GM18870 (cell line): ENCODE results near the gene FAM83E.
"Not testable (repeated sequence)": the region's sequence is repeated elsewhere in the genome, so short reads cannot be mapped to it uniquely, and the experiment has no call there.

ENCODE experiments used
- ATAC-seq: cut with Tn5 transposase; IDR thresholded peaks from one replicate; pipeline ENCODE4 v1.9.1; 2021; ENCODE audit warnings: moderate library complexity; ENCODE audit not compliant: unreplicated experiment

The FAM83E gene

GRCh38 chr19:48578891-48579290, 36.0 kb downstream of the FAM83E start:
- no peak for ATAC-seq

- not testable (repeated sequence) for ATAC-seq
Observed at GRCh38 chr19:48577908-48578307, 37.0 kb downstream of the FAM83E start.

DNA sequence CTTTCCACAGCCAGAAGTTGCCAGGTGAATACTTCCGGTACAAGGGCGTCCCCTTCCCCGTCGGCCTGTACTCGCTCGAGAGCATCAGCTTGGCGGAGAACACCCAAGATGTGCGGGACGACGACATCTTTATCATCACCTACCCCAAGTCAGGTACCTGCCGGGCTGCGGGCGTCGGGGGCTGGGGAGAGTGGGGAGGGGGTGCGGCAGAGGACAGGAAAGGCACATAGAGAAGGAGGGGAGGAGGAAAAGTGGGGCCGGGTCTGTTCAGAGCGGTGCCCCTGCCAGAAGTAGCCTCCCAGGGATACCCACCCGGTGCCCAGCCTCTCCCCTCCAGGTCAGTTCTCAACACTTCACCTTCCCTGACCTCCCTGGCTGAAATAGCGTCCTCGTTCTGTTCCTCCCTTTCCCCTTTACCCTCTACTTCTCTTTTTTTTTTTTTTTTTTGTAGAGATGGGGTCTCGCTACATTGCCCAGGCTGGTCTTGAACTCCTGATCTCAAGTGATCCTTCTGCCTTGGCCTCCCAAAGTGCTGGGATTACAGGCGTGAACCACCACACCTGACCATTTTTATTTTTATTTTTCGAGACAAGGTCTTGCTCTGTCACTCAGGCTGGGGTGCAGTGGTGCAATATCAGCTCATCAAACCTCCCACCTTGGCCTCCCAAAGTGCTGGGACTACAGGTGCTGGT, 38.8 kb downstream of the FAM83E start:
- no peak for ATAC-seq

- ATAC-seq: no peak
Observed at GRCh38 chr19:48573163-48573505, 41.7 kb downstream of the FAM83E start.

GRCh38 chr19:48571378-48572162, 43.3 kb downstream of the FAM83E start:
- ATAC-seq: no peak

GRCh38 chr19:48569814-48570213, 45.1 kb downstream of the FAM83E start:
- ATAC-seq: no peak

GRCh38 chr19:48568345-48568886, 46.5 kb downstream of the FAM83E start:
- ATAC-seq: no peak

DNA sequence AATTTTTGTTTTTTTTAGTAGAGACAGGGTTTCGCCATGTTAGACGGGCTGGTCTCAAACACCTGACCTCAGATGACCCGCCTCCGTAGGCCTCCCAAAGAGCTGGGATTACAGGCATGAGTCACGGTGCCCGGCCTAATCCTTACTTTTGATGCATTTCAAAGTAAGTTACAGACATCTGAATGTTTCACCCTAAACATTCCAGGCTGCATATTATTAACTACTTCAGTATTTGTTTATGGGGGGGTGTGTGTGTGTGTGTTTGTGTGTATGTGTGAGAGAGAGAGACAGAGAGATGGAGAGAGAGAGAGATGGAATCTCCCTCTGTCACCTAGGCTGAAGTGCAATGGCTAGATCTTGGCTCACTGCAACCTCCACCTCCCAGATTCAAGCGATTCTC, 49.8 kb downstream of the FAM83E start:
- ATAC-seq: no peak
